GOT3 (cell line): ENCODE measurements around the gene C20orf202.

Experiments used
- DNase-seq: peaks from one replicate; lab custom pipeline; 2025; ENCODE audit warnings: mixed read lengths; lab: John Stamatoyannopoulos, UW

C20orf202 gene

DNA sequence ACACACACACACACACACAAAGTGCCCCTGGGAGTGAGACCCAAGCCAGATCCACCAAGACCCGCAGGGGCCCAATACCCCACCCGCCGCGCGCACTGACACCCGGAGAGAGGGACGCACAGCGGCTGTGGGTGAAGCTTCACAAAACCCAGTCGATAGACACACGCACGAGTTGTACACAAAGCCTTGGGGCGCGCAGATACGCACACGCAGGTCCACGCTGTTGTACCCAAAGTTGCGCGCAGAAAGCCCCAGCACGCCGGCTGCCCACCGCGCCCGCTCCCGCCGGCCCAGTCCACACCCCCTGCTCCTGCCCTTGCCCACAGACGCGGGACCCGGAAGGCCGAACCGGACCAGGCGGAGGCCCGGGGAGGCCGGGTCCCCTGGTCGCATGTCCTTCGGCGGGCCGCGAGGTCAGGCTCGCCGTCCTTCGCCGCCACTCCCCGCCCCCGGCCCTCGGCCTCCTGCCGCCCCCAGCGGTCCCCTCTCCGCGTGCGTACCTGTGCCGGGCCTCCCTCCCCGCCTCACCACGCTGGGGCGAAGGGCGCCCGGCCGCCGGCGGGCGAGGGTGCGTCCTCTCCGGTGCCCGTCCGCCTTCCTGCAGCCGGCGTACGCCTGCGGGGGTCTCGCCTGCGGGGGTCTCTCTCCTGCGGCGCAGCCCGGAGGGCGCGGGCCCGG lies 18.5 kb upstream of the C20orf202 start, which contains the start of gene TMEM74B:
TMEM74B (minus strand) TSS at position 344 of the 678 bp plus-strand sequence. CDS start 1,180 bp downstream, outside the sequence.
- no peak for DNase-seq

- no peak for DNase-seq
Observed at GRCh38 chr20:1185316-1185741, 17.9 kb upstream of the C20orf202 start.

- no peak for DNase-seq
Observed at GRCh38 chr20:1185790-1186334, 17.4 kb upstream of the C20orf202 start.

GRCh38 chr20:1186367-1186991 lies 16.8 kb upstream of the C20orf202 start:
- DNase-seq: no peak

- no peak for DNase-seq
Observed at GRCh38 chr20:1187605-1188171, 15.6 kb upstream of the C20orf202 start.

GRCh38 chr20:1188347-1188746 lies 14.9 kb upstream of the C20orf202 start:
- no peak for DNase-seq

GRCh38 chr20:1189827-1190226 lies 13.4 kb upstream of the C20orf202 start:
- no peak for DNase-seq

DNA sequence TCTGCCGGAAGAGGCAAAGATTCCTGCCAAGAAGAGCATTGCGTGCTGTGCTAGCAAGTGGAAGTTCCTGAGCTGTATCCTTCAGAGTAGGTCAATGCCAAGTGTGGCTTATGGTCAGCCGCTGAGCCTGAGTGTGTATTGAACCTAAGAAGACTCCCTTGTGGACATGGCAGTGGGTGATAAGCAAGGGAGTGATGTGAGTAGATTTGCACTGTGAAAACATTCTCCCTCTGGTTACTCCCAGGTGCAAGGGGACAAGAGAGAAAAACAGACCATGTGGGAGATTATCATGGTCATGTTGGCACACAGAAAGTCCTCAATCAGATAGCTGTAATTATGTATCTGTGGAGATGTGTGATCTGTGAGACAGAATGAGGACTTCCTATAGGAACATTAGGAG lies 12.4 kb upstream of the C20orf202 start:
- DNase-seq: no peak

GRCh38 chr20:1191299-1191698 lies 12.0 kb upstream of the C20orf202 start:
- DNase-seq: no peak

DNA sequence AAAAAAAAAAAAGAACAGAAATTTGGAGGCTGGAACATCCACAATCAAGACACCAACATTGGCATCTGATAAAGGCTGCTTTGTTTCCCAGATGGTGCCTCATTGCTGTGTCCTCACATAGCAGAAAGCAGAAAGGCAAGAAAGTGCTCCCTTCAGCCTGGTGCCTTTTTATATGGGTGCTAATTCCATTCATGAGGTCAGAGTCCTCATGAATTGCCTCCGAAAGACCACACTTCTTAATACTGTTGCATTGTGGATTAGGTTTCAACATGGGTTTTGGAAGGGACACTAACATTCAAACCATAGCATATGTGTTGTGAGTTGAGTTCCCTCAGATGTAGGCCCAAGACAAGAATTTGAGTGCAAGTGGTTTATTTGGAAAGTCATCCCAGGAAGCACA lies 8.0 kb upstream of the C20orf202 start:
- DNase-seq: no peak

DNA sequence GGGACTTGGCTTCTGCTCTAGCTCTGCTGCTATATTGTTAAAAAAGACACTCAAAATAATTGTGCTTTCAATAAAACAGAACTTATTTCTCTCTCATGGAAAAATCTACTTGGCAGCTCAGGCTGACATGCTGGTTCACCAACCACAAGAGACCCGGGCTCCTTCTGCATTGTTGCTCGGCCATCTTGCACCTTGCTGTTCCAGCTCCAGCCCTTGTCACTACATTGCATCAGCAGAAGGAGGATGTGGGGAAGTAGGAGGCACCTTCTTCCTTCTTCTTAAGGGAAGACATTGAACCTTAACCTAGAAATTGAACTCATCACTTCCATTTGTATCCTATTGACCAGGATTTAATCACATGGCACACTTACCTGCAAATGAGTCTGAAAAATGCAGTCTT lies 6.6 kb upstream of the C20orf202 start:
- no peak for DNase-seq

DNA sequence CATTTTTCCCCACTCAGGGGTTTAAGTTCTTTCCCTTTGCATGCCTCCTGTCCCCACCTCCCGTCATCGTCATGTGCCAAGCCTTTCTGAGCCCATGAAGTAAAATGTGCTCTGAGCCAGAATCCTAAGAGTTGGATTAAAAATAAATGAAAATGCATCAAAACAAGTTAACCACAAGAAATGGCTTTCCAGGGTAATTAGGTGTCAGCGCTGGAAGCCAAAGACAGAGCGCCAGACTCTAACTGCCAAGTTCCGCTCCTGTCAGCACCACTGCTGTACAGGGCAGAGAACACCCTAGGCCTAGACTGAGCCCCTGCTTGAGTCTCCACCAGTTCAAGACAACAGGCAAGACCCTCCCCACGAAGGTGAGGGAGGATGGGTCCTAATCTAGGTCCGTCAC lies 5.5 kb upstream of the C20orf202 start:
- no peak for DNase-seq

- no peak for DNase-seq
Observed at GRCh38 chr20:1198751-1199150, 4.5 kb upstream of the C20orf202 start.

GRCh38 chr20:1199212-1199873 lies 3.9 kb upstream of the C20orf202 start:
- no peak for DNase-seq

DNA sequence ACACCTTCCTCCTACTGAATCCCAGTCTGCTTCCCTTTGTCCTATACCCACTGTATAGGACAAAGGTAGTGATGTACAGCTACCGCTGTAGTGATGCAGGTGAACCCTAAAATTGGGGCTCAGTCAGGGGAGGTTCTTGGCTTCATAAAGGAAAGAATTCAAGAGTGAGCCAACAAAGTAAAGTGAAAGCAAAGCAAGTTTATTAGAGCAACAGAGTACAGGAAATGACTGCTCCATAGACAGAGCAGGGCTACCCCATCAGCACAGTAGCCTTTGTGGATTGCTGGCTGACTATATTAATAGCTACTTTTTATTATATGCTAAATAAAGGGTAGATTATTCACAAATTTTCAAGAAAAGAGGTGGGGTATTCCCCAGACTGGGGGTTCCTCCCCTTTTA lies 3.3 kb upstream of the C20orf202 start:
- DNase-seq: no peak

DNA sequence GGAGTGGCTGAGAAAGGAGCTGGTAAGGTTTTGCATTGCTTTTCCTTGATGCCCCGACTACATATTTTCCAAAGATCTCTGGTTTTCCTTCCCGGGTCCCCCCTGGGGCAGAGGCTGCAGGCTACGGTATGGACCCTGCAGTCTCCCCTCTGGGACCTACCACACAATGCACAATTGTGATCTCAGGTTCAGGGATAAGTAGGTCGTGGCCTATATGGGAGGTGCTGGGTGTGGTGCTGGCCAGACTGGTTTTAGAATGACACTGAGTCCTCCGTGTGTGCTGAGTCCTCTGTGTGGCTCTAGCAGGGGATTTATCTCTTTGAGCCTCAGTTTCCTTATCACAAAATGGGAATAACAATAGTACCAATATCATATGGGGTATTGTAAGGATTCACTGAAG lies 376 bp downstream of the C20orf202 start:
- DNase-seq: no peak

DNA sequence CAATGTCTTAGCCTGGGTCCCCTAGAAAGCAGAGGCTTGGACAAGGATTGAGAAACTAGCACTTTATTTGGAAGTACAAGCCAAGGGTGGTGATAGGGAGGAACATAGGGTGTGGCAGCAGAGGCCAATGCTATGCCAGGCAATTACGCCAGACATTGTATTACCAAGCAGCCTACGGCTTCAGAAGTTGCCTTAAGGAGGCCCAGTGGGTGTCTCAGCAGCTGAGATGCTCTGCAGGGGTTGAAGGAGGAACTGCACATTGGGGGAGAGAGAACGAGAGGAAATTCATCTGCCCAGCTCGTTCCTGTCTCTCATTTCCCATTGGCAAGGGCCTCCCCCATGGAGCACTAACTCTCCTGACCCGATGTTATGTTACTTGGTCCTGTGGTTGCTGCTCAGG lies 859 bp downstream of the C20orf202 start:
- DNase-seq: no peak

- DNase-seq: no peak
Observed at GRCh38 chr20:1204576-1204975, 1.3 kb downstream of the C20orf202 start.

- DNase-seq: no peak
Observed at GRCh38 chr20:1205802-1206201, 2.5 kb downstream of the C20orf202 start.

- DNase-seq: no peak
Observed at GRCh38 chr20:1206366-1207148, 3.3 kb downstream of the C20orf202 start.

DNA sequence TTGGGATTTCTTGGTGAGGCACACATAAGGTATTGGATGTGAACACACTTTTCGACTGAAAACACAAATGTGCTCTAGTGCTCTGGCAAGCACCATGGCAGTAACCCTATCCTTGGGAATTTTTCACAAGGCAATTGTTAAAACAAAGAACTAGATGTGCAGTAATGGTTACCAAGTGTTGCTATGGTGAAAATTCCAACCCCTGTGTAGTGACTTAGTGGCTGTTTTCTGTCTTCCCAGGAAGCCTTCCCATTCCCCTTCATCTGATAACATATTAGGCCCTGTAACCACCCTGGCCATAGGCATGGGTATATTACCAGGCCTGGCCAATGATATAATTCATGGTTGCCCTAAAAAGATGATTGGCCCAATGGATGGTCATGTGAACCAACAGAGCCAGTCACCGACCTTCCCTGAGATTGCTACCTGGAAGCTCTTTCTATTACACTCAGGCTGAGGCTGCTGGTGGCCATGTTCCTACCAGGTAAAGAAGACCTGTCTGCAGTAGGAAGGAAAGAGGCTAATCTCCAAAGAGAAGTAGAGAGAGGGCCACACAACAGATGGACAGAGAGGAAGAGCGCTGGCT lies 4.1 kb downstream of the C20orf202 start:
- DNase-seq: no peak
